Measurements from ENCODE around the gene STK39.

Gene STK39

Small RNA genes lying within 50 kb of the gene (small RNA-seq; reads per million reads assigned to genes)
- gene AC067940.1 (ENCODE audit: insufficient read depth), result 0.90 reads per million
